DOHH2 (cell line): Measurements from ENCODE around the gene CPNE6.

Experiments used
- EZH2phosphoT487 ChIP-seq: fragments of 200-600 bp; sonication (generic); IDR thresholded peaks from 2 replicates; pipeline ENCODE4 v1.6.1; 2017; ENCODE audit warnings: borderline replicate concordance, mild to moderate bottlenecking, antibody characterized with exemption, low read length, moderate library complexity, mixed read lengths
- TF ChIP-seq, protein P1 (sequence below): fragments of 200-600 bp; sonication (generic); IDR thresholded peaks from one replicate; pipeline ENCODE4 v1.5.1; 2014; ENCODE audit warnings: antibody characterized with exemption, mild to moderate bottlenecking, low read depth, low read length; ENCODE audit not compliant: poor library complexity, severe bottlenecking

DNA sequence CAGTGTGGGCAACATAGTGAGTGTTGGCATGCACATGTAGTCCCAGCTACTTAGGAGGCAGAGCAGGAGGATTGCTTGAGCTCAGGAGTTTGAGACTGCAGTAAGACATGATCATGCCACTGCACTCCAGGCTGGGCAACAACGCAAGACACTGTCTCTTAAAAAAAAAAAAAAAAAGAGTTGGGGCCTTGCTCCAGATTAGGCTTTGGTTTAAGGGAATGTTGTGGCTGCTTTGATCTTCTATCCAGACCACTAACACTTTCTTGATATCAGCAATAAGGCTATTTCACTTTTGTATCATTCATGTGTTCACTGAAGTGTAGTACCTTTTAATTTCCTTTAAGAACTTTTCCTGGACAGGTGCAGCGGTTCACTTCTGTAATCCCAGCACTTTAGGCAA lies 56.3 kb downstream of the CPNE6 start:
- TF ChIP-seq, protein P1, sequence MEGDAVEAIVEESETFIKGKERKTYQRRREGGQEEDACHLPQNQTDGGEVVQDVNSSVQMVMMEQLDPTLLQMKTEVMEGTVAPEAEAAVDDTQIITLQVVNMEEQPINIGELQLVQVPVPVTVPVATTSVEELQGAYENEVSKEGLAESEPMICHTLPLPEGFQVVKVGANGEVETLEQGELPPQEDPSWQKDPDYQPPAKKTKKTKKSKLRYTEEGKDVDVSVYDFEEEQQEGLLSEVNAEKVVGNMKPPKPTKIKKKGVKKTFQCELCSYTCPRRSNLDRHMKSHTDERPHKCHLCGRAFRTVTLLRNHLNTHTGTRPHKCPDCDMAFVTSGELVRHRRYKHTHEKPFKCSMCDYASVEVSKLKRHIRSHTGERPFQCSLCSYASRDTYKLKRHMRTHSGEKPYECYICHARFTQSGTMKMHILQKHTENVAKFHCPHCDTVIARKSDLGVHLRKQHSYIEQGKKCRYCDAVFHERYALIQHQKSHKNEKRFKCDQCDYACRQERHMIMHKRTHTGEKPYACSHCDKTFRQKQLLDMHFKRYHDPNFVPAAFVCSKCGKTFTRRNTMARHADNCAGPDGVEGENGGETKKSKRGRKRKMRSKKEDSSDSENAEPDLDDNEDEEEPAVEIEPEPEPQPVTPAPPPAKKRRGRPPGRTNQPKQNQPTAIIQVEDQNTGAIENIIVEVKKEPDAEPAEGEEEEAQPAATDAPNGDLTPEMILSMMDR: no peak
- TF ChIP-seq EZH2phosphoT487: no peak
